H1 (cell line): Measurements from ENCODE around the gene SND1. TPM values are rescaled to one million over a fixed set of nuclear protein-coding genes. Genes with fewer than 3 reads are reported as not detected.
A peak's percentile ranks its signal among the peaks of the same experiment; 100 is the strongest.

Source experiments
- CTCF ChIA-PET: fragments of 300-600 bp; sonication (Branson Sonifier 250); formaldehyde crosslinking; loops from one replicate; lab custom pipeline; 2021; ENCODE audit not compliant: partially characterized antibody; lab: Charles Lee
- POLR2A ChIA-PET: fragments of 300-600 bp; sonication (Branson Sonifier 250); formaldehyde crosslinking; loops from one replicate; lab custom pipeline; 2021; ENCODE audit warnings: inconsistent platforms; ENCODE audit not compliant: partially characterized antibody; lab: Charles Lee
- DNase-seq, 2 experiments: peaks; one replicate each; pipeline versions ENCODE4 v3.0.0 to v3.0.0-alpha.2; 2010 to 2022; ENCODE audit warnings: low spot score in 2 of 2, low read depth in 1 of 2, mixed read lengths in 1 of 2
- FAIRE-seq: peaks from 2 replicates; lab custom pipeline; 2011; peaks lifted over from hg19 to GRCh38; lab: Jason Lieb, UNC
- H2AFZ ChIP-seq: 2 replicates; pipeline ENCODE4 v1.8.1; 2012; ENCODE audit warnings: low read length, inconsistent platforms
- H2AK5ac ChIP-seq: 2 replicates; pipeline ENCODE4 v1.6.1; 2013; ENCODE audit warnings: low read depth, low read length
- H2BK120ac ChIP-seq: replicated peaks from 2 replicates; pipeline ENCODE3; 2013; ENCODE audit warnings: low read depth, low read length, inconsistent platforms
- H2BK12ac ChIP-seq: 2 replicates; pipeline ENCODE4 v1.6.1; 2013; ENCODE audit warnings: low read depth, low read length
- H2BK15ac ChIP-seq: 2 replicates; pipeline ENCODE4 v1.6.1; 2013; ENCODE audit warnings: low read length
- H2BK20ac ChIP-seq: 2 replicates; pipeline ENCODE4 v1.6.1; 2013; ENCODE audit warnings: low read length
- H2BK5ac ChIP-seq: 2 replicates; pipeline ENCODE4 v1.6.1; 2013; ENCODE audit warnings: low read depth, low read length
- H3K14ac ChIP-seq: 2 replicates; pipeline ENCODE4 v1.6.1; 2013; ENCODE audit warnings: inconsistent platforms; ENCODE audit not compliant: insufficient read length
- H3K18ac ChIP-seq: 2 replicates; pipeline ENCODE4 v1.6.1; 2013; ENCODE audit warnings: low read length; ENCODE audit errors: extremely low read depth
- H3K23ac ChIP-seq: 2 replicates; pipeline ENCODE4 v1.6.1; 2013; ENCODE audit warnings: inconsistent platforms; ENCODE audit not compliant: insufficient read length
- H3K23me2 ChIP-seq: 2 replicates; pipeline ENCODE4 v1.6.1; 2013; ENCODE audit warnings: low read depth, low read length
- H3K27ac ChIP-seq: 2 replicates; pipeline ENCODE4 v1.6.1; 2011; ENCODE audit warnings: low read depth, low read length, inconsistent platforms
- H3K27me3 ChIP-seq, 4 experiments: replicated peaks in 1 of 4; 1 replicate in 1 of 4; 2 replicates in 3 of 4; pipeline versions ENCODE4 v1.6.1 to v1.8.1; 2011 to 2013; ENCODE audit warnings: low read length in 3 of 4, mild to moderate bottlenecking in 3 of 4, inconsistent platforms in 2 of 4, mixed read lengths in 2 of 4, moderate library complexity in 1 of 4; ENCODE audit not compliant: control insufficient read depth in 3 of 4, insufficient read depth in 3 of 4; ENCODE audit errors: extremely low read depth in 1 of 4
- H3K36me3 ChIP-seq, 4 experiments: 2 replicates each; pipeline versions ENCODE4 v1.6.1 to v1.8.1; 2011 to 2013; ENCODE audit warnings: mild to moderate bottlenecking in 4 of 4, low read length in 3 of 4, moderate library complexity in 2 of 4, control low read depth in 1 of 4, inconsistent platforms in 1 of 4; ENCODE audit not compliant: insufficient read depth in 4 of 4, control insufficient read depth in 2 of 4
- H3K4ac ChIP-seq: replicated peaks from 2 replicates; pipeline ENCODE3; 2013; ENCODE audit warnings: low read length, low read depth, mixed read lengths, inconsistent platforms; ENCODE audit not compliant: insufficient read length
- H3K4me1 ChIP-seq, 4 experiments: replicated peaks in 1 of 4; 1 replicate in 1 of 4; 2 replicates in 3 of 4; pipeline versions ENCODE4 v1.6.1 to v1.8.1; 2011 to 2013; ENCODE audit warnings: low read length in 3 of 4, inconsistent platforms in 2 of 4, mixed read lengths in 1 of 4; ENCODE audit not compliant: insufficient read depth in 4 of 4, control insufficient read depth in 3 of 4
- H3K4me2 ChIP-seq, 2 experiments: 2 replicates each; pipeline versions ENCODE4 v1.6.1 to v1.8.1; 2011 to 2013; ENCODE audit warnings: low read depth in 2 of 2, low read length in 2 of 2, control low read depth in 1 of 2, inconsistent platforms in 1 of 2, mild to moderate bottlenecking in 1 of 2; ENCODE audit not compliant: insufficient read depth in 1 of 2
- H3K4me3 ChIP-seq, 4 experiments: fragments of 200-600, 300-600 bp in 1 of 4; sonication (generic), shearing (Covaris generic), sonication (Bioruptor Twin) in 1 of 4; 2 replicates each; pipeline versions ENCODE4 v1.5.1 to v1.8.1; 2011 to 2016; ENCODE audit warnings: low read length in 4 of 4, low read depth in 3 of 4, control low read depth in 2 of 4, inconsistent platforms in 2 of 4, mild to moderate bottlenecking in 2 of 4, mixed read lengths in 1 of 4, moderate library complexity in 1 of 4; ENCODE audit not compliant: insufficient read depth in 2 of 4; ENCODE audit errors: extremely low read depth in 1 of 4
- H3K56ac ChIP-seq: replicated peaks from 2 replicates; pipeline ENCODE3; 2013; ENCODE audit warnings: low read depth, mild to moderate bottlenecking, mixed read lengths, low read length, inconsistent platforms; ENCODE audit not compliant: insufficient read length
- H3K79me1 ChIP-seq: 2 replicates; pipeline ENCODE4 v1.6.1; 2013; ENCODE audit warnings: low read depth, low read length, control low read depth
- H3K79me2 ChIP-seq, 2 experiments: 2 replicates each; pipeline versions ENCODE4 v1.6.1 to v1.8.1; 2012 to 2013; ENCODE audit warnings: low read length in 2 of 2, mild to moderate bottlenecking in 2 of 2, inconsistent platforms in 1 of 2; ENCODE audit not compliant: insufficient read depth in 2 of 2, control insufficient read depth in 1 of 2
- H3K9ac ChIP-seq, 4 experiments: replicated peaks in 1 of 4; 1 replicate in 1 of 4; 2 replicates in 3 of 4; pipeline versions ENCODE4 v1.6.1 to v1.8.1; 2011 to 2013; ENCODE audit warnings: low read depth in 3 of 4, low read length in 3 of 4, control low read depth in 2 of 4, mild to moderate bottlenecking in 2 of 4, moderate library complexity in 2 of 4, inconsistent platforms in 1 of 4; ENCODE audit errors: extremely low read depth in 1 of 4
- H3K9me3 ChIP-seq, 2 experiments: 2 replicates each; pipeline versions ENCODE4 v1.6.1 to v1.8.1; 2012 to 2013; ENCODE audit warnings: mild to moderate bottlenecking in 2 of 2, moderate library complexity in 2 of 2, control low read depth in 1 of 2, inconsistent platforms in 1 of 2, low read depth in 1 of 2, low read length in 1 of 2, mixed read lengths in 1 of 2; ENCODE audit not compliant: insufficient read depth in 2 of 2
- H4K20me1 ChIP-seq, 2 experiments: replicated peaks in 1 of 2; 2 replicates each; pipeline versions ENCODE3 to v1.8.1; 2011 to 2013; ENCODE audit warnings: inconsistent platforms in 2 of 2, low read length in 2 of 2, mild to moderate bottlenecking in 1 of 2; ENCODE audit not compliant: insufficient read depth in 2 of 2, control insufficient read depth in 1 of 2
- H4K5ac ChIP-seq: 2 replicates; pipeline ENCODE4 v1.6.1; 2013; ENCODE audit warnings: low read length, low read depth, mixed read lengths, inconsistent platforms; ENCODE audit not compliant: insufficient read length
- H4K8ac ChIP-seq: 2 replicates; pipeline ENCODE4 v1.8.0; 2013; ENCODE audit warnings: mild to moderate bottlenecking, moderate library complexity, low read length, inconsistent platforms; ENCODE audit not compliant: insufficient read depth; ENCODE audit errors: extremely low read depth
- H4K91ac ChIP-seq: replicated peaks from 2 replicates; pipeline ENCODE3; 2013; ENCODE audit warnings: low read length, mixed read lengths, inconsistent platforms; ENCODE audit not compliant: insufficient read length
- BACH1 ChIP-seq: IDR thresholded peaks from 2 replicates; pipeline ENCODE4 v1.6.1; 2012; ENCODE audit warnings: low read length, improper control_type of control experiment
- BRCA1 ChIP-seq: IDR thresholded peaks from 2 replicates; pipeline ENCODE4 v1.6.1; 2012; ENCODE audit warnings: low read depth, low read length, improper control_type of control experiment
- EP300 ChIP-seq, 2 experiments: IDR thresholded peaks; 1 replicate in 1 of 2; 2 replicates in 1 of 2; pipeline ENCODE4 v1.6.1; 2011 to 2012; ENCODE audit warnings: low read depth in 2 of 2, low read length in 2 of 2, mild to moderate bottlenecking in 2 of 2, borderline replicate concordance in 1 of 2, inconsistent platforms in 1 of 2, moderate library complexity in 1 of 2
- HDAC2 ChIP-seq, 2 experiments: fragments of 300-600 bp in 1 of 2; sonication (generic) in 1 of 2; IDR thresholded peaks; 2 replicates each; pipeline ENCODE4 v1.6.1; 2011 to 2012; ENCODE audit warnings: low read depth in 2 of 2, low read length in 2 of 2, mild to moderate bottlenecking in 2 of 2, moderate library complexity in 2 of 2, borderline replicate concordance in 1 of 2, inconsistent platforms in 1 of 2
- SIX5 ChIP-seq: IDR thresholded peaks from 2 replicates; pipeline ENCODE4 v1.6.1; 2011; ENCODE audit warnings: mild to moderate bottlenecking, low read depth, low read length
- SRF ChIP-seq: IDR thresholded peaks from 2 replicates; pipeline ENCODE4 v1.6.1; 2011; ENCODE audit warnings: mild to moderate bottlenecking, low read depth, low read length, moderate library complexity
- WGBS, 2 experiments: shearing (Covaris generic) in 1 of 2; methylation state at CpG; one replicate each; pipeline versions ENCODE4 v1.1.6 to v1.1.7; 2013 to 2015; ENCODE audit warnings: low lambda C conversion rate in 2 of 2, mixed read lengths in 2 of 2, inconsistent platforms in 1 of 2, low coverage in 1 of 2, missing lambda C conversion rate in 1 of 2; ENCODE audit not compliant: insufficient replicate concordance in 2 of 2, insufficient coverage in 1 of 2, insufficient read length in 1 of 2; ENCODE audit errors: extremely low coverage in 1 of 2, missing lambda C conversion rate in 1 of 2; 5-methylcytosine and 5-hydroxymethylcytosine counted together
- polyA plus RNA-seq, 7 experiments: library from polyadenylated mRNA; depleted of rRNA in 3 of 7; stranded (reverse) in 5 of 7; unstranded in 2 of 7; fragments of >200 nt in 5 of 7; fragments of 200-250 nt in 2 of 7; gene quantifications; 1 replicate in 5 of 7; 2 replicates in 1 of 7; 4 replicates in 1 of 7; pipeline versions ENCODE4 v1.2.1 to v1.2.3, GENCODE V29; 2011 to 2013; ENCODE audit warnings: missing spikeins in 2 of 7, mixed read lengths in 2 of 7
- total RNA-seq: library from RNA; stranded (reverse); fragmentation: NEBNext Ultra II Directional; extraction: Animal tissue kit (Norgen Biotek cat#: 25700); gene quantifications from 2 replicates; pipeline ENCODE4 v1.2.1, GENCODE V29; 2021
- TF ChIP-seq, protein P1 (sequence below): IDR thresholded peaks from 2 replicates; pipeline ENCODE4 v1.6.1; 2012; ENCODE audit warnings: inconsistent platforms

SND1 gene
- total and polyA plus RNA-seq, 2 of the 8 experiments (the other 6 are each of a cell fraction or from before 2014, with no cell fraction given) = 122 to 290 TPM

- H2BK12ac ChIP-seq = 0 out of 2 replicates have a peak overlapping the region, but pooled peaks have one; percentile 7
These were observed 467.0 kb downstream of the SND1 start for GRCh38 chr7:128119036-128119435.

More at GRCh38 chr7:128119036-128119435, 467.0 kb downstream of the SND1 start:
- no peak overlapping the region for H3K9ac ChIP-seq
- no peak for DNase-seq
- H4K5ac ChIP-seq = no peak overlapping the region
- H3K27ac ChIP-seq = no peak overlapping the region
- no peak overlapping the region for H2BK120ac ChIP-seq
- H2BK5ac ChIP-seq = no peak overlapping the region
- H3K79me1 ChIP-seq = no peaks in the 10 kb centered on the region
- H3K79me2 ChIP-seq = no peaks in the 10 kb centered on the region; a peak in 1 of 4 replicates
- H2BK20ac ChIP-seq = no peak overlapping the region
- FAIRE-seq = no peak
- no peak overlapping the region for H3K4me3 ChIP-seq
- ChIA-PET CTCF (interaction anchor here (0.5 to 5.3 kb wide), 6 partner anchors 10 to 235 kb away, joined by 3 to 48 read pairs (median 3); no protein-coding TSS in a partner anchor), POLR2A (no interaction called here)
- H3K9me3 ChIP-seq = no peaks in the 10 kb centered on the region
- no peak overlapping the region for H3K23ac ChIP-seq
- no peak overlapping the region for H4K8ac ChIP-seq
- no peak overlapping the region for H4K91ac ChIP-seq
- no peak overlapping the region for H2AFZ ChIP-seq
- 77% methylated on average over 5 of the region's 5 CpGs; no CpG with 5 or more reads in 1 of the 2 experiments for WGBS, 2 experiments
- H3K56ac ChIP-seq = no peak overlapping the region
- peaks cover 2 to 14% (median 9%) of the 10 kb centered on the region in 4 experiments; a peak in 4 of 7 replicates for H3K27me3 ChIP-seq
- H2AK5ac ChIP-seq = no peak overlapping the region
- TF ChIP-seq SIX5 (no peak), BRCA1 (no peak), SRF (no peak), BACH1 (no peak), HDAC2 (IDR thresholded peaks at IDR 0.05; ENCODE audit: borderline replicate concordance in 1 of 2, low read depth in 2 of 2, low read length in 2 of 2) (no peak), EP300 (IDR thresholded peaks at IDR 0.05; ENCODE audit: borderline replicate concordance in 1 of 2, low read depth in 2 of 2, low read length in 2 of 2) (no peak)
- TF ChIP-seq, protein P1, sequence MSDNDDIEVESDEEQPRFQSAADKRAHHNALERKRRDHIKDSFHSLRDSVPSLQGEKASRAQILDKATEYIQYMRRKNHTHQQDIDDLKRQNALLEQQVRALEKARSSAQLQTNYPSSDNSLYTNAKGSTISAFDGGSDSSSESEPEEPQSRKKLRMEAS = no peak
- no peaks in the 10 kb centered on the region for H3K23me2 ChIP-seq
- no peaks in the 10 kb centered on the region for H4K20me1 ChIP-seq
- no peak overlapping the region for H3K4me2 ChIP-seq
- H3K36me3 ChIP-seq = no peaks in the 10 kb centered on the region
- no peak overlapping the region for H2BK15ac ChIP-seq
- H3K4ac ChIP-seq = no peak overlapping the region
- peaks cover 4 to 14% (median 9%) of the 10 kb centered on the region in 4 experiments for H3K4me1 ChIP-seq
- H3K18ac ChIP-seq = no peak overlapping the region
- no peak overlapping the region for H3K14ac ChIP-seq
